Kasumi-1 (cell line): Measurements from ENCODE around the gene DYRK1B.
"Not testable (repeated sequence)": the region's sequence is repeated elsewhere in the genome, so short reads cannot be mapped to it uniquely, and the experiment has no call there.

ENCODE experiments used
- DNase-seq, 2 experiments: peaks; one replicate each; lab custom pipeline; 2025; lab: John Stamatoyannopoulos, UW

Gene DYRK1B

GRCh38 chr19:39833464-39834286 lies at the start of gene DYRK1B:
TSS of gene DYRK1B (minus strand) at chr19:39834162. CDS start at chr19:39831867, 2,295 bp downstream.
- DNase-seq, result no peak

- not testable (repeated sequence) for DNase-seq
Observed at GRCh38 chr19:39882645-39883044, 48.7 kb upstream of the DYRK1B start.

DNA sequence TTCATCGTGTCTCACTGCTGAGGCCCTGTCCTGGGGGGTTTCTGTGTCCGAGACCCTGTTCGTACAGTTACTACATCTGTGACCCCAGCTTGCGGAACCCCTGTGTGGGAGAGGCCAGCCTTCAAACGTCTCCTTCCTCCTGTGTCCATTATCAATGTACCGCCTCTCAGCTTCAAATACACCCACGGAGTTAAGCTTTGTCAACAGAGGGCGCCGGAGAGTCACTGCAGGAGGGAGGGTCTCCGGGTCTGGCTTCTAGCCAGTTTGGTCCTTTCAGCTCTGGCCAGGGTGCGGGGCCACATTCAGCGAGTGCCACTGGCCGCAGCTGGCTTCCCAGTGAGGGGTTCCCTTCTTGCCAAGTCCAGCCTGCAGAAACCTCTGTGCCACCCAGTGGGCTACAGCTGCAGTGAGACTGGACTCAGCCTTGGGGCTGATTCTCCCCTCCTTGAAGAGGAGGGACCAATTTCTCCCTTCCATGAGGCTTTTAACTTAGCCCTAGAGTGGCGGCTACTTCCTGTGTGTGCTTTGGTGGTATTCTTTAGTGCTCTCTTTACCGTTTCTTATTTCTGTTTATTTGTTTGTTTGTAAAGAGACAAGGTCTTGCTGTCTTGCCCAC lies 47.6 kb upstream of the DYRK1B start:
- peak; percentile 77 to 84 for DNase-seq

GRCh38 chr19:39880241-39880640 lies 46.3 kb upstream of the DYRK1B start:
- DNase-seq, result not testable (repeated sequence)

DNA sequence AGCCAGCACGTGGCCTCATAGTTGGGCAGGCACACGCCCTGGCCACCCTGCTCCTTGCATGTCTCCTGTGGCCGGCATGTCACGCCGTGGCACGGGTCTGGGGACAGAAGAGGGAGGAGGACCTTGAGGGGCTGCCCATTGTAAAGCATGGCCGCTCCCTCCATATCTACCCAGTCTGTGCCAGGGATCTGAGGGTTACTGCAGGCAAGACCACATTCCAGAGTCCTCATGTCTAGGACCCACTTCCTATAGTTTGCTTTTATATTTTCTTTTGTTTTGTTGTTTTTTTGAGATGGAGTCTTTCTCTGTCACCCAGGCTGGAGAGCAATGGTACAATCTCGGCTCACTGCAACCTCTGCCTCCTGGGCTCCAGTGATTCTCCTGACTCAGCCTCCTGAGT lies 45.8 kb upstream of the DYRK1B start:
- not testable (repeated sequence) for DNase-seq

GRCh38 chr19:39878866-39879265 lies 44.9 kb upstream of the DYRK1B start:
- not testable (repeated sequence) for DNase-seq

- no peak for DNase-seq
Observed at GRCh38 chr19:39878398-39878797, 44.4 kb upstream of the DYRK1B start.

DNA sequence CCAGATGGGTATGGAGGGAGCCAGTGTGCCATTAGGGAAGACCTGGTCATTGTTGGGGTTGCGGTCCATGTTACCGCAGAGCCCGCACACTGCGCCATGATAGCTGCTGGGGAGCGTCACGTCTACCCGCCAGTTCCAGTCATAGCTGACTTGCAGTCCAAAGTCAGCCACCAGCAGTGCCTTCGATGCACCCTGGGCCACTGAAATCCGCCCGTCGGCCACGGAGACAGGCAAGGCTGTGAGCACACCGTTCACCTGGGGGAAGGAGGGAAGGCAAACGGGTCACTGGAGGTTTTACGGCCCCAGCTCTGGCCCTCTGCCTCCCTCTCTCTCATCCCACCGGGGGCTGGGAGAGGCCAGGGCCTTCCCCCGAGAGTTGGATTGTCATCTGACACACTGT lies 44.0 kb upstream of the DYRK1B start:
- DNase-seq, result not testable (repeated sequence)

DNA sequence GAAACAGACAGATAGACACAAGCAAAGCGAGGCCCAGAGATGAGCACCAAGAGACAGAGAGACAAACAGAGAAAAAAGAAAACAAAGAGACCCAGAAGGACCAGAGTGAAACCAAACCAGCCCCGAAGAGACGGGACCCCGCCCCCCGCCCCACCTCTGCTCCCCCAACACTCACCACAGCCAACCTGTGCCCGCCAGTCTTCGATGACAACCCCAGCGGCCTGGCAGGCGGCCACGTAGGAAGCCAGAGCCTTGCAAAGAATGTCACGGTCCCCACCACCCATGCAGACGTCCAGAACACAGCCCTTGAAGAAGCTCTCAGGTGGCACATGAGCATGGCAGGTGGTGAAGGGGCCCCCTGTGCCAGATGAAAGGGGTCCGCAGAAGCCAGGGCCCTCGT lies 43.5 kb upstream of the DYRK1B start:
- not testable (repeated sequence) for DNase-seq

DNA sequence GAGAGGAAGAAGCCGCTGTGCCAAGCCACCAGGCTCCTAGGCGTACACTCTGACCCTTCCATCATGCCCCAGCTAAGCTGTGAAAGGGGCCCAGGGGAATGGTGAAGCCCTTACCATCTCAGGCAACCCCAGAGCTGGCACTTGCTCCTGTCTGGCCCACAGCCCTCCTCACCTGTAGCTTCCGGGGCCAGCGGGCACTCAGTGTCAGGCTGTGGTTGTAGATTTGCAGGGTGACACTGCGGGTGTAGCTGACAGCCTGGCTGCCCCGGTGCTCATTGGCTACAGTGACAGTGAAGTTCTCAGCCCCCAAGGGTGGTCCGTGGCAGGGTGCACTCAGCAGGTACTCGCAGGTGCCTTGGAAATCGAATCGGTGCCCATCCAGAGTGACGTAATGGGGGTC lies 42.5 kb upstream of the DYRK1B start:
- DNase-seq, result not testable (repeated sequence)

GRCh38 chr19:39875401-39875864 lies 41.5 kb upstream of the DYRK1B start:
- DNase-seq, result not testable (repeated sequence)

DNA sequence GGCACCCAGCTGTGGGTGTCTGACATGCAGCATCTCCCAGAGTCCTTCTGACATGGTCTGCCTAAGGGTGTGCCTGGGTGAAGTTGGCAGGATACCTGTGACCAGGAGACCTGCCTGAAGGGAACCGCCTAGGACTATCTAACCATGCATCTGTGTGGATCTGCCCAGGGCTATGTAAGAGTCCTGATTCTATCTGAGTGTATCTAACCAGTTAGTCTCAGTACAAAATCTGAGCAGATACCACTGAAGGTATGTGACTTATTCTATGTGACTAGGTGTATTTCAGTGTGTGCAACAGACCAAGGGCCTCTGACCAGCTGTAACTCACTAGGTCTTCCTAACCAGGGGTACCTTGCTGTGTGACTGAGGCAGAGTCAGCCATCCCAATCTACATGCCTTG lies 40.4 kb upstream of the DYRK1B start:
- DNase-seq, result no peak

DNA sequence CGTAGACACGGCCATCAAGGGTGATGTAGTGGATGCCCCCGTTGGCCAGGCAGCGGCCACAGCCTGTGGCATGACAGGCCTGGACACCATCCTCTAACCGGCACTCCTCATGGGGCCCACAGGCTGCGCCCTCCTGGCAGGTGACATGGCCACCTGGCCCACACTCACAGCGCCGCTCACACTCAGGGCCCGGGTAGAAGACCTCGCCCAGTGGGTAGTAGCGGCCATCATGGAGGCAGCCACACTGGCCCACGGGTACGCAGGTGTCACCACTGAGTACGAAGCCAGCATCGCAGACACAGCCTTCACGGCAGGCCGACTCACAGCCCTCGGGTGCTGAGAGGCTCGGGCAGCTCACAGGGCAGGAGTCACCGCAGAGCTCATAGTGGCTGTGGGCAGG lies 39.4 kb upstream of the DYRK1B start:
- no peak for DNase-seq

- DNase-seq, result no peak
Observed at GRCh38 chr19:39871886-39872866, 38.2 kb upstream of the DYRK1B start.

GRCh38 chr19:39871362-39871761 lies 37.4 kb upstream of the DYRK1B start:
- no peak for DNase-seq

GRCh38 chr19:39870171-39870971 lies 36.4 kb upstream of the DYRK1B start:
- no peak for DNase-seq

DNA sequence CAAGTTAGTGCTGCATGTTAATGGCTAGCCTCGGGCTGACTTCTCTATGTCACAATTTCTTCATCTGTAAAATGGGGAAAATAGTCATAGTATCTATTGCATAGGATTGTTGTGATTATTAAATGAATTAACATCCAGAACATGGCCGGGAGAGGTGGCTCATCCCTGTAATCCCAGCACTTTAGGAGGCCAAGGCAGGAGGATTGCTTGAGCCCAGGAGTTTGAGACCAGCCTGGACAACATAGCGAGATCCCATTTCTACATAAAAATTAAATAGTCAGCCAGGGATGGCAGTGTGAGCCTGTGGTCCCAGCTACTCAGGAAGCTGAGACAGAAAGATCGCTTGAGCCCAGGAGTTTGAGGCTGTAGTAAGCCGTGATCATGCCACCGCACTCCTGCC lies 34.0 kb upstream of the DYRK1B start:
- DNase-seq, result no peak

DNA sequence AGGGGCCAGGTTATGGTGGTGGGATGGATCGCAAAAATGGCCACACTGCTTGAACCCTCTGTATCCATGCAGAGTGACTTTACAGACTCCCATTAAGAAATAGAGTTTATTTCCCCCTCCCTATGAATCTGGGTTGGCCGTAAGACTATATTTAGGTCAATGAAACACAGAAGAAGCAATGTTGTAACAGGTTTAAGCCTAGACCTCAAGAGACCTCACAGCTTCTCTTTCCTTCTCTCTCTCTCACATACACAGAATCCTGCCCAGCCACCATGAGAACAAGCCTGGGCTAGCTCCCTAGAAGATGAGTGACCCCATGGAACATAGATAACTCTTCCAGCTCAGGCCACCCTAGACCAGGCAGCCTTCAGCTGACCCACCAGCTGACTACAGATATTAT lies 33.2 kb upstream of the DYRK1B start:
- DNase-seq, result no peak

DNA sequence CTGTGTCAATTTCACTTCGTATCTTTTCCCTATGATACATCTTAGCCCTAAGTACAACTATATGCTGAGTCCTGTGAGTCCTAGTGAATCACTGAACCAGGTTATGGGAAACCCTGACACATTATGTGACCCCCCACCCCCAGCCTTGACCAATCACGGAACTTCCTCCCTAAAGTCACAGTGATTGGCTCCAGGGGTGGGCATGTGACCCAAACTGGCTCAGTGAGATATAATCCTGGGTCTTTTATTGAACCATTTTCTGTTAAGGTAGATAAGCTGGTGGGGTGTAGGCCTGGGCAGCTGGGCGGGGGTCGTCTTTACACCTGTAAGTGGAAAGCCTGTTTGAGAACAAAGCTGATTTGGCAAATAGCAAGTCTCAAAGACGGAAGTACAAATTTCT lies 32.0 kb upstream of the DYRK1B start:
- no peak for DNase-seq

DNA sequence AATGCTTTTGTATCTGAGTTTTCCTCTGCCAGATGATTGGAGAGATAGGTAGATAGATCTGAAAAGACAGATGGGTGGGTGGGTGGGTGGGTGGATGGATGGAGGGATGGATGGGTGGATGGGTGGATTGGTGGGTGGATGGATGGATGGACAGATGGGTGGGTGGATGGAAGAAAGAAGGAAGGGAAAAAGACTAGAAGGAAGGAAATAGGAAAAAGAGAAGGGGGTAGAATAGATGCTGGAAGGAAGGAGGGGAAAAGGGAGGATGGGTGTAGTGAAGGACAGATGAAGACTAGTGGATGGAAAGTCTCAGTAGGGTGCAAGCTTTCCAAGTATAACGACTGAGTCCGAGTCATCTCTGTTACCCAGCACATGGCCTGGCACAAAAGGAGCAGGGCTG lies 31.2 kb upstream of the DYRK1B start:
- no peak for DNase-seq

- no peak for DNase-seq
Observed at GRCh38 chr19:39864118-39864517, 30.2 kb upstream of the DYRK1B start.
